Effector memory CD4-positive, alpha-beta T cell (primary cell): ENCODE measurements around the gene PBX1.
A peak's percentile ranks its signal among the peaks of the same experiment; 100 is the strongest.
"Not testable (repeated sequence)": the region's sequence is repeated elsewhere in the genome, so short reads cannot be mapped to it uniquely, and the experiment has no call there.

Experiments
- DNase-seq, 3 donors: peaks; one replicate each; pipeline ENCODE4 v3.0.0-alpha.2; 2020
- H3K27ac ChIP-seq: 2 replicates; pipeline ENCODE4 v1.7.0; 2013; ENCODE audit warnings: mild to moderate bottlenecking, low read length, moderate library complexity; ENCODE audit not compliant: insufficient read depth, poor library complexity, severe bottlenecking
- H3K27me3 ChIP-seq: replicated peaks from 2 replicates; pipeline ENCODE4 v1.7.0; 2013; ENCODE audit warnings: mild to moderate bottlenecking, low read length; ENCODE audit not compliant: insufficient read depth, control insufficient read depth, poor library complexity, severe bottlenecking
- H3K36me3 ChIP-seq: 2 replicates; pipeline ENCODE4 v1.7.0; 2013; ENCODE audit warnings: mild to moderate bottlenecking, low read length, moderate library complexity; ENCODE audit not compliant: control insufficient read depth, insufficient read depth
- H3K4me1 ChIP-seq: 2 replicates; pipeline ENCODE4 v1.7.0; 2013; ENCODE audit warnings: low read length, mild to moderate bottlenecking; ENCODE audit not compliant: control insufficient read depth, insufficient read depth, poor library complexity, severe bottlenecking
- H3K4me3 ChIP-seq: 2 replicates; pipeline ENCODE4 v1.7.0; 2013; ENCODE audit warnings: low read length, low read depth, mild to moderate bottlenecking; ENCODE audit not compliant: insufficient read depth, poor library complexity, severe bottlenecking
- H3K9me3 ChIP-seq: 2 replicates; pipeline ENCODE4 v1.7.0; 2013; ENCODE audit warnings: mild to moderate bottlenecking, low read length, moderate library complexity; ENCODE audit not compliant: control insufficient read depth

PBX1 gene

GRCh38 chr1:164534863-164535610 is 23.9 kb upstream of the PBX1 start:
- no peaks in the 10 kb centered on the region for H3K9me3 ChIP-seq
- no peak overlapping the region for H3K4me3 ChIP-seq
- DNase-seq = no peak
- no peak overlapping the region for H3K27ac ChIP-seq
- H3K27me3 ChIP-seq = no peaks in the 10 kb centered on the region
- H3K36me3 ChIP-seq = no peaks in the 10 kb centered on the region
- no peaks in the 10 kb centered on the region for H3K4me1 ChIP-seq

- H3K4me3 ChIP-seq, DNase-seq, H3K36me3 ChIP-seq, H3K9me3 ChIP-seq, H3K4me1 ChIP-seq, H3K27ac ChIP-seq, H3K27me3 ChIP-seq: not testable (repeated sequence)
Measured at GRCh38 chr1:164552463-164552988, 6.5 kb upstream of the PBX1 start.

- H3K4me3 ChIP-seq = no peak overlapping the region
- no peak for DNase-seq
Measured at GRCh38 chr1:164557270-164557669, 1.7 kb upstream of the PBX1 start.

GRCh38 chr1:164559342-164560051 is 513 bp downstream of the PBX1 start:
- H3K27me3 ChIP-seq = peaks cover 6% of the 10 kb centered on the region
- no peaks in the 10 kb centered on the region for H3K9me3 ChIP-seq
- H3K36me3 ChIP-seq = no peaks in the 10 kb centered on the region
- H3K4me1 ChIP-seq = peaks cover 4% of the 10 kb centered on the region
- DNase-seq = no peak
- H3K4me3 ChIP-seq = peak overlapping the region; percentile 37
- no peak overlapping the region for H3K27ac ChIP-seq

More at GRCh38 chr1:164557270-164557669, 1.7 kb upstream of the PBX1 start:
- Histone ChIP-seq H3K4me1 (peaks cover 4% of the 10 kb centered on the region), H3K36me3 (no peaks in the 10 kb centered on the region), H3K9me3 (no peaks in the 10 kb centered on the region), H3K27me3 (peaks cover 6% of the 10 kb centered on the region), H3K27ac (no peak overlapping the region)

DNA sequence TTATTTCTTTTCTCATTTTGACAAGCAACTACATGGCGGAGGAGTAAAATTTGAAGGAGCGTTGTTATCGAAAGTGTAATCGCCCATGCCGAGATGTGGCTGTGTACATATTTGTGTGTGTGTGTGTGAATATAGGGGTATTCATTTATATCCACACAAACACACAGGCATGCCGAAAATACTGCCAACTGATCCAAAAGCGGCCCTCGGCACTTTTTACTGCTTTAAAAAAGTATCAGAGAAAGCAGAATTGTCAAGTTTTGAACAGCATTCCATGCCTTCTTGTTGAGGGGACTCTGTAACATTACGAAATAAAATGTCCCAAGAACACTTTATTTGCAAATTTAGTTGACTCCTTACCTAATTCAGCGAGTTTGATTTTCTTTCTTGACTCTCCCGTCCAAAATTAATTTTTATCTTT is 1.1 kb downstream of the PBX1 start:
- Histone ChIP-seq H3K27ac (no peak overlapping the region), H3K27me3 (peaks cover 6% of the 10 kb centered on the region), H3K4me3 (no peak overlapping the region), H3K36me3 (no peaks in the 10 kb centered on the region), H3K9me3 (no peaks in the 10 kb centered on the region), H3K4me1 (peaks cover 4% of the 10 kb centered on the region)
- no peak for DNase-seq

DNA sequence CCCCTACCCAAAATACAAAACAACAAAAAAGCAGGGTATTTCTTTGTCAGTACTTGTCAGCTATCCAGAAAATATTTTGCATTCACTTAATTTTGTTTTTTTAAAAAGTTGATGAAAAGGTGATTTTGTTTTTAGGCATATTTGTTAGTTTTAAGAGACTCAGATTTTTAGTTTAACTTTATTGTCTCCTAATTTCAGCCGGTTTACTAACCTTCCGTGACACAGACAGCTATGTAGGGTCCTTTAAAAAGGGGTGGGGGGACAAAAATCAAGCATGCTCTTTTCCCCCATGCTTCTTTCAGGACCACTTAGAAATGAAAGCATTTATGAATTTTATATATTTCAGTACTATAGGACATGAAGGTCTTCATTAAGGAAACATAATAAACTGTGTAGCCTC is 1.6 kb downstream of the PBX1 start:
- DNase-seq = no peak
- Histone ChIP-seq H3K27ac (no peak overlapping the region), H3K4me1 (peaks cover 4% of the 10 kb centered on the region), H3K4me3 (no peak overlapping the region), H3K27me3 (peaks cover 6% of the 10 kb centered on the region), H3K9me3 (no peaks in the 10 kb centered on the region), H3K36me3 (no peaks in the 10 kb centered on the region)

- DNase-seq = no peak
- H3K27me3 ChIP-seq = peaks cover 6% of the 10 kb centered on the region
- H3K36me3 ChIP-seq = no peaks in the 10 kb centered on the region
- H3K9me3 ChIP-seq = no peaks in the 10 kb centered on the region
- H3K27ac ChIP-seq = no peak overlapping the region
- no peak overlapping the region for H3K4me3 ChIP-seq
- H3K4me1 ChIP-seq = peaks cover 4% of the 10 kb centered on the region
Measured at GRCh38 chr1:164561007-164561406, 2.0 kb downstream of the PBX1 start.

- no peaks in the 10 kb centered on the region for H3K36me3 ChIP-seq
- H3K27ac ChIP-seq = no peak overlapping the region
- H3K9me3 ChIP-seq = no peaks in the 10 kb centered on the region
- peaks cover 6% of the 10 kb centered on the region for H3K27me3 ChIP-seq
- no peak for DNase-seq
- peaks cover 4% of the 10 kb centered on the region for H3K4me1 ChIP-seq
- H3K4me3 ChIP-seq = no peak overlapping the region
Measured at GRCh38 chr1:164561472-164561871, 2.5 kb downstream of the PBX1 start.

- Histone ChIP-seq H3K36me3 (no peaks in the 10 kb centered on the region), H3K27ac (no peak overlapping the region), H3K9me3 (no peaks in the 10 kb centered on the region), H3K4me1 (peaks cover 4% of the 10 kb centered on the region), H3K27me3 (peaks cover 6% of the 10 kb centered on the region), H3K4me3 (no peak overlapping the region)
- DNase-seq = no peak
Measured at GRCh38 chr1:164562061-164562460, 3.1 kb downstream of the PBX1 start.

- Histone ChIP-seq H3K4me1 (peaks cover 4% of the 10 kb centered on the region), H3K27ac (no peak overlapping the region), H3K4me3 (no peak overlapping the region), H3K9me3 (no peaks in the 10 kb centered on the region), H3K27me3 (peaks cover 6% of the 10 kb centered on the region), H3K36me3 (no peaks in the 10 kb centered on the region)
- DNase-seq = no peak
Measured at GRCh38 chr1:164562511-164562910, 3.5 kb downstream of the PBX1 start.
